Left ventricle myocardium inferior (tissue), 1 donor: ENCODE results near the gene IST1. TPM values are rescaled to one million over a fixed set of nuclear protein-coding genes. Genes with fewer than 3 reads are reported as not detected.

ENCODE experiments used
- DNase-seq: peaks from one replicate; pipeline ENCODE4 v3.0.0-alpha.2; 2020
- H3K27ac ChIP-seq: fragments of 200-600 bp; replicated peaks from 2 replicates; pipeline ENCODE4 v1.8.0; 2021
- H3K27me3 ChIP-seq: fragments of 200-600 bp; 2 replicates; pipeline ENCODE4 v1.8.0; 2021; ENCODE audit warnings: low read depth
- H3K36me3 ChIP-seq: fragments of 200-600 bp; 2 replicates; pipeline ENCODE4 v1.8.0; 2021
- H3K4me1 ChIP-seq: fragments of 200-600 bp; 2 replicates; pipeline ENCODE4 v1.8.0; 2021
- H3K4me3 ChIP-seq: fragments of 200-600 bp; 2 replicates; pipeline ENCODE4 v1.8.0; 2021; ENCODE audit warnings: mild to moderate bottlenecking, moderate library complexity
- H3K9me3 ChIP-seq: fragments of 200-600 bp; replicated peaks from 2 replicates; pipeline ENCODE4 v1.8.0; 2021
- intact Hi-C: fragments of 100-400 bp; cut with micrococcal nuclease; formaldehyde crosslinking; loops from one replicate; pipeline ENCODE4 v1.11.0; 2022
- total RNA-seq: library from RNA; stranded (reverse); fragmentation: NEBNext Ultra II Directional; extraction: Animal tissue kit (Norgen Biotek cat#: 25700); gene quantifications from one replicate; pipeline ENCODE4 v1.2.1, GENCODE V29; 2021
- TF ChIP-seq, protein P1 (sequence below): fragments of 200-600 bp; IDR thresholded peaks from 2 replicates; pipeline ENCODE4 v1.8.0; 2021; ENCODE audit warnings: antibody characterized with exemption, mild to moderate bottlenecking, borderline replicate concordance
- donor health status: DM: no; HTN: yes; CAD: no; lungs with severe emphysema.

Gene IST1
- total RNA-seq, 1 donor from 2014 or later: 109 TPM

DNA sequence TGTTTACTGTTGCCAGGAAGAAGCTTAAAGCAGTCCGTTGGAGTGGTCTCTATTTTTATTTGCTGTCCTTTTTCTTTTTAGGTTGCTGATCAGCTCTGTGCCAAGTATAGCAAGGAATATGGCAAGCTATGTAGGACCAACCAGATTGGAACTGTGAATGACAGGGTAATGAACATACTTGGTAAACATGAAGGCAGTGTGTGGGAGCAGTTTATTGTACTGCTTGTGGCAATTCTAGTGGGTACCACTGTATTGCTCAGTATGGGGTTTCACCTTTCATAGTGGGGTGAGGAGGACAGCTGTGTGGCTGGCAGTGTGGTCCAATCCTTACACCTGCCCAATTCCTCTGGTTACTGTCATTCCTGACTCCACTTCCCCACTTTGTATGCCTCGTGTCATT is 25.3 kb downstream of the IST1 start:
- Histone ChIP-seq H3K27ac (no peak overlapping the region), H3K9me3 (no peaks in the 10 kb centered on the region), H3K36me3 (peaks cover 99% of the 10 kb centered on the region), H3K4me1 (peaks cover 81% of the 10 kb centered on the region), H3K4me3 (no peak overlapping the region), H3K27me3 (no peaks in the 10 kb centered on the region)
- TF ChIP-seq, protein P1, sequence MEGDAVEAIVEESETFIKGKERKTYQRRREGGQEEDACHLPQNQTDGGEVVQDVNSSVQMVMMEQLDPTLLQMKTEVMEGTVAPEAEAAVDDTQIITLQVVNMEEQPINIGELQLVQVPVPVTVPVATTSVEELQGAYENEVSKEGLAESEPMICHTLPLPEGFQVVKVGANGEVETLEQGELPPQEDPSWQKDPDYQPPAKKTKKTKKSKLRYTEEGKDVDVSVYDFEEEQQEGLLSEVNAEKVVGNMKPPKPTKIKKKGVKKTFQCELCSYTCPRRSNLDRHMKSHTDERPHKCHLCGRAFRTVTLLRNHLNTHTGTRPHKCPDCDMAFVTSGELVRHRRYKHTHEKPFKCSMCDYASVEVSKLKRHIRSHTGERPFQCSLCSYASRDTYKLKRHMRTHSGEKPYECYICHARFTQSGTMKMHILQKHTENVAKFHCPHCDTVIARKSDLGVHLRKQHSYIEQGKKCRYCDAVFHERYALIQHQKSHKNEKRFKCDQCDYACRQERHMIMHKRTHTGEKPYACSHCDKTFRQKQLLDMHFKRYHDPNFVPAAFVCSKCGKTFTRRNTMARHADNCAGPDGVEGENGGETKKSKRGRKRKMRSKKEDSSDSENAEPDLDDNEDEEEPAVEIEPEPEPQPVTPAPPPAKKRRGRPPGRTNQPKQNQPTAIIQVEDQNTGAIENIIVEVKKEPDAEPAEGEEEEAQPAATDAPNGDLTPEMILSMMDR: no peak
- intact Hi-C loops: no loop called here
- DNase-seq: no peak

DNA sequence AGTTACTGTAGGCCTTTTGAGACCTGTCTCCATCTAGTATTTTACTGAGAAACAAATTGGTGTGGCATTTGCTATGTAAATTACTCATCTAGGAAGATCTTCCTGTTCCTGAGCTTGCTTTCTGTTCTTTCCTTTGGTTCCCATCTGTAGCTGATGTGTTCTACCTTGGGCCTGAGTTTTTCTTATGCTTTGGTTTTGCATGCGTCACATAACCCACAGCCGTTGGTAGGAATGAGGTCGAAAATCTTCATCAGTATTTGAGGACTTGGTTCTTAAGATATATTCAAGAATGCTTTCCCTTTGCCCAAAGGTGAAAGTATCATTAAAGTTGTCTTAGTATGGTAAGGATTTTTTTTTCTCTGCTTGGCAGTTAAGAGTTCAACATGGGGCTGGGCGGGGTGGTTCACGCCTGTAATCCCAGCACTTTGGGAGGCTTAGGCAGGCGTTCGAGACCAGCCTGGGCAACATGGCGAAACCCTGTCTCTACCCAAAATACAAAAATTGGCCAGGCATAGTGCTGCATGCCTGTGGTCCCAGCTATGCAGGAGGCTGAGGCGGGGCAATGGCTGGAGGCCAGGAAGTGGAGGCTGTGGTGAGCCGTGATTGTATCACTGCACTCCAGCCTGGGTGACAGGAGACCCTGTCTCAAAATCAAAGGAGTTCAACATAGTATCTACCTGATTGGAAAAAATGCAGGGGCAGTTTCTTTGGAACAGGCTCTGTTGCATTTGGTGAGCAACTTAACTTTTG is 28.8 kb downstream of the IST1 start:
- Histone ChIP-seq H3K36me3 (peaks cover 95% of the 10 kb centered on the region), H3K4me1 (peaks cover 82% of the 10 kb centered on the region), H3K4me3 (no peak overlapping the region), H3K27ac (peak overlapping the region; percentile 52), H3K27me3 (no peaks in the 10 kb centered on the region), H3K9me3 (no peaks in the 10 kb centered on the region)
- TF ChIP-seq, protein P1: no peak
- DNase-seq: no peak
- intact Hi-C loops: no loop called here

DNA sequence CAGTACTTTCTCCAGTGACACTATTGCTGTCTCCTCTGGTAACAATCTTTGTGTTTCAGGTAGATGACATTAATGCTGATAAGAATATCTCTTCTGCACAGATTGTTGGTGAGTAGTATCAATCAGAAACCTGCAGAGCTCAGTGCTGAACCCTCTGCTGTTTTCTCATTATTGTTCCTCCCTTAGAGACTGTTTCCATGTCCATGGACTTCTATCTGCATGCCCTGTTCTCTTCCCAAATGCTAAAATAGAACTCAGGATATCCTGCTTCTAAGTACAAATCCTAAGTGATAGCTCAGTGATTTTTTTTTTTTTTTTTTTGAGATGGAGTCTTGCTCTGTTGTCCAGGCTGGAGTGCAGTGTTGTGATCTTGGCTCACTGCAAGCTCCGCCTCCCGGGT is 29.4 kb downstream of the IST1 start:
- peaks cover 86% of the 10 kb centered on the region for H3K4me1 ChIP-seq

DNA sequence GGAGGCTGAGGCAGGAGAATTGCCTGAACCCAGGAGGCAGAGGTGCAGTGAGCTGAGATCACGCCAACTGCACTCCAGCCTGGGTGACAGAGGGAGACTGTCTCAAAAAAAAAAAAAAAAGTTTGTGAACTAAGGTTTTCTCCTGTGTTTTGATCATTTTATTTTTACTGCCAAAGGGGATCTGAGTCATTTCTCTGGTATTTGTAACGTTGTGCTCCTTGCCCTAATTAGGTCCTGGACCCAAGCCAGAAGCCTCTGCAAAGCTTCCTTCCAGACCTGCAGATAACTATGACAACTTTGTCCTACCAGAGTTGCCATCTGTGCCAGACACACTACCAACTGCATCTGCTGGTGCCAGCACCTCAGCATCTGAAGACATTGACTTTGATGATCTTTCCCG is 32.1 kb downstream of the IST1 start:
- DNase-seq: peak; percentile 45
- no peaks in the 10 kb centered on the region for H3K9me3 ChIP-seq
- no peaks in the 10 kb centered on the region for H3K27me3 ChIP-seq
- H3K27ac ChIP-seq: peak overlapping the region; percentile 83
- H3K4me1 ChIP-seq: peaks cover 87% of the 10 kb centered on the region
- TF ChIP-seq, protein P1: no peak
- peak overlapping the region; percentile 22 for H3K4me3 ChIP-seq
- H3K36me3 ChIP-seq: peaks cover 72% of the 10 kb centered on the region
- intact Hi-C loops: no loop called here

More for the DNA sequence above, 29.4 kb downstream of the IST1 start:
- TF ChIP-seq, protein P1: no peak
- no peak for DNase-seq
- no peak overlapping the region for H3K4me3 ChIP-seq
- peaks cover 89% of the 10 kb centered on the region for H3K36me3 ChIP-seq
- H3K27me3 ChIP-seq: no peaks in the 10 kb centered on the region
- intact Hi-C loops: no loop called here
- H3K27ac ChIP-seq: peak overlapping the region; percentile 83
- H3K9me3 ChIP-seq: no peaks in the 10 kb centered on the region

DNA sequence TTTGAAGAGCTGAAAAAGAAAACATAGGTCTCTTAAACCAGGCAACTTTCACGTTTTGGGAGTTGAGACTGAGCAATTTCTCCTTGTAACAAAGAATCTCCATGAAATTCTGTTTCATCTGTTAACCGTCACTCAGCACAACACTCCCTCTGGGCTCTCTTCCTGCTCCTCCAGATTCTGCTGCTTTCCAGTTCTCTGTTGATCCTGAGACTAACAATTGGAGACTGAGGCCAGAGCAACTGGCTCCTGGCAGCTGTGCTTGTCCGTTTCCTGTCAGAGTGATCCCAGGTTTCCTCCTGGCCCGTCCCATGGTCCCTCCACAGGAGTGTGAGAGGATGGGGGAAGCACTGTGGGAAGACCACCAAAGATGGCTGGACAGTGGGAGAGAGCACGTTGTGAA is 32.5 kb downstream of the IST1 start:
- Histone ChIP-seq H3K27me3 (no peaks in the 10 kb centered on the region), H3K4me1 (peaks cover 85% of the 10 kb centered on the region), H3K9me3 (no peaks in the 10 kb centered on the region), H3K27ac (peak overlapping the region; percentile 83), H3K4me3 (peak overlapping the region; percentile 22), H3K36me3 (peaks cover 68% of the 10 kb centered on the region)
- DNase-seq: peak; percentile 39
- intact Hi-C loops: no loop called here
- TF ChIP-seq, protein P1: no peak
